ENCODE measurements around the gene C11orf58.

Gene C11orf58

DNA sequence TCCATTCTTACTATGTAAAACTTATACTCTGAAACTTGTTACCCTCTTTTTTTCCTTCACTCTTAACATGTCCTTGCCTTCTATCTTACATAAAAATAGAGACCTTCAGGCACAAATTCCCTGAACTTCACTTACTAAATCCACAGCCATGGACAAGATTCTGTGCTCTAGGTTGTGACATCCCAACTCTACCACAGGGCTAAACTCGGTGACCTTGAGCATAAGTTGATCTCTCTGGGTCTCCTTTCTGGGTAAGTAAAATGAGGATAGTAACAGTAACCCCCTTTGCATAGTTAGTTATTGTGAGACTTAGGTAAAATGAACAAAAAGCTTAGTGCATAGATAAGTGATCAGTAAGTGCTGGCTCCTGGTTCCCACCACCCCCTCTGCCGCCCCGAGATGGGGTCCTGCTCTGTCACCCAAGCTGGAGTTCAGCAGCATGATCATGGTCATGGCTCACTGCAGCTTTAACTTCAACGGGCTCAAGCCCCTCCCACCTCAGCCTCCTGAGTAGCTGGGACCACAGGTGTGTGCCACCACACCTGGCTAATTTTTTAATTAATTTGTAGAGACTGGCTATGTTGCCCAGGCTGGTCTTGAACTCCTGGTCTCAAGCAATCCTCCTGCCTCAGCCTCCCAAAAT lies 20.1 kb downstream of the C11orf58 start:
- intact Hi-C loops (cut with DNase I; ENCODE audit: low total_unique reads) = no loop called here
- no peak for DNase-seq
- H3K27ac ChIP-seq = no peak overlapping the region
- H3K9me3 ChIP-seq = no peaks in the 10 kb centered on the region
- no peak overlapping the region for H3K4me3 ChIP-seq
- H3K4me1 ChIP-seq = no peaks in the 10 kb centered on the region
- H3K36me3 ChIP-seq = peaks cover 38 to 53% (median 49%) of the 10 kb centered on the region in 3 donors
- TF ChIP-seq, protein P1, sequence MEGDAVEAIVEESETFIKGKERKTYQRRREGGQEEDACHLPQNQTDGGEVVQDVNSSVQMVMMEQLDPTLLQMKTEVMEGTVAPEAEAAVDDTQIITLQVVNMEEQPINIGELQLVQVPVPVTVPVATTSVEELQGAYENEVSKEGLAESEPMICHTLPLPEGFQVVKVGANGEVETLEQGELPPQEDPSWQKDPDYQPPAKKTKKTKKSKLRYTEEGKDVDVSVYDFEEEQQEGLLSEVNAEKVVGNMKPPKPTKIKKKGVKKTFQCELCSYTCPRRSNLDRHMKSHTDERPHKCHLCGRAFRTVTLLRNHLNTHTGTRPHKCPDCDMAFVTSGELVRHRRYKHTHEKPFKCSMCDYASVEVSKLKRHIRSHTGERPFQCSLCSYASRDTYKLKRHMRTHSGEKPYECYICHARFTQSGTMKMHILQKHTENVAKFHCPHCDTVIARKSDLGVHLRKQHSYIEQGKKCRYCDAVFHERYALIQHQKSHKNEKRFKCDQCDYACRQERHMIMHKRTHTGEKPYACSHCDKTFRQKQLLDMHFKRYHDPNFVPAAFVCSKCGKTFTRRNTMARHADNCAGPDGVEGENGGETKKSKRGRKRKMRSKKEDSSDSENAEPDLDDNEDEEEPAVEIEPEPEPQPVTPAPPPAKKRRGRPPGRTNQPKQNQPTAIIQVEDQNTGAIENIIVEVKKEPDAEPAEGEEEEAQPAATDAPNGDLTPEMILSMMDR (IDR thresholded peaks at IDR 0.05) = no peak
- H3K27me3 ChIP-seq = no peaks in the 10 kb centered on the region

DNA sequence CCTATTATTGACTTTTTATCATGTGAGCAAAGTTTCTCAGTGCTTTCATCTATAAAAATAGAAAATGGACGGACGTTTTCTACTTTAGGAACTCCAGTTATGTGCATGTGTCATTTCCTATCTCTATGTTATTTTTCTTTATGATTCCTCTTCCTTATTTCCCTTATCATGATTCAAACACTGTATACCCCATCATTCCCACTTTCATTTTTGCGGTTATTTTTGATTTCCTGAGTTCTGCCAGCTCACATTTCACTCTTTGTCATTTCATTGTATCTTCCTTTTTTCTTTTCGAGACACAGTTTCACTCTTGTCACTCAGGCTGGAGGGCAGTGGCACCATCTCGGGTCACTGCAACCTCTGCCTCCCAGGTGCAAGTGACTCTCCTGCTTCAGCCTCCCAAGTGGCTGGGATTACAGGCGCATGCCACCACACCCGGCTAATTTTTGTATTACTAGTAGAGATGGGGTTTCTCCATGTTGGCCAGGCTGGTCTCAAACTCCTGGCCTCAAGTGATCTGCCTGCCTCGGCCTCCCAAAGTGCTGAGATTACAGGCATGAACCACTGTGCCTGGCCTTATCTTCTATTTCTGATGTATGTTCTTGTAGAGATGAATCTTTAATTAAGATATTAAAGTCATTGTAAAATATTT lies 21.5 kb downstream of the C11orf58 start:
- H3K27ac ChIP-seq = no peak overlapping the region

DNA sequence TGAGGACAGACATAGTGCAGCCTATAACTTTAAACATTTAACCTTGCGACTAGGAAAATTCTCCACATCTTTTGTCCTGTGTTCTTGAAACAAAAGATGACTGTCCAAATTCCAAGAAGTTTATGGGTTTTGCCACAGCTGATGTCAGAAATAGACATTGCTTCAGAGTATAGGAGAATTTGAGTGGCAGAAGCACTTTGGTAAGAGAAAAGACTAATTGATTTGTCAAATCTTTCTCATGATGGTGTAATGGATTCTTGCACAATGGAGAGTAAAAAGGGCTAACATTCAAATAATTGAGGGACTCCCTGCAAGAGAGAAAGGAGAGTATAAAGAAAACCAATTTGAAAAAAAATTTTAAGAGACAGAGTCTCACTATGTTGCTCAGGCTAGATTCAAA lies 25.3 kb downstream of the C11orf58 start:
- intact Hi-C loops (cut with DNase I; ENCODE audit: low total_unique reads) = no loop called here
- TF ChIP-seq, protein P1 (IDR thresholded peaks at IDR 0.05) = no peak
- Histone ChIP-seq H3K4me3 (no peak overlapping the region), H3K4me1 (no peaks in the 10 kb centered on the region), H3K36me3 (peaks cover 0 to 1% (median 1%) of the 10 kb centered on the region in 3 donors), H3K27ac (no peak overlapping the region), H3K9me3 (no peaks in the 10 kb centered on the region), H3K27me3 (no peaks in the 10 kb centered on the region)
- no peak for DNase-seq

More for the DNA sequence above, 21.5 kb downstream of the C11orf58 start:
- TF ChIP-seq, protein P1 (IDR thresholded peaks at IDR 0.05) = no peak
- intact Hi-C loops (cut with DNase I; ENCODE audit: low total_unique reads) = no loop called here
- Histone ChIP-seq H3K27me3 (no peaks in the 10 kb centered on the region), H3K9me3 (no peaks in the 10 kb centered on the region), H3K4me1 (no peaks in the 10 kb centered on the region), H3K4me3 (no peak overlapping the region), H3K36me3 (peaks cover 23 to 38% (median 37%) of the 10 kb centered on the region in 3 donors)
- DNase-seq = no peak

DNA sequence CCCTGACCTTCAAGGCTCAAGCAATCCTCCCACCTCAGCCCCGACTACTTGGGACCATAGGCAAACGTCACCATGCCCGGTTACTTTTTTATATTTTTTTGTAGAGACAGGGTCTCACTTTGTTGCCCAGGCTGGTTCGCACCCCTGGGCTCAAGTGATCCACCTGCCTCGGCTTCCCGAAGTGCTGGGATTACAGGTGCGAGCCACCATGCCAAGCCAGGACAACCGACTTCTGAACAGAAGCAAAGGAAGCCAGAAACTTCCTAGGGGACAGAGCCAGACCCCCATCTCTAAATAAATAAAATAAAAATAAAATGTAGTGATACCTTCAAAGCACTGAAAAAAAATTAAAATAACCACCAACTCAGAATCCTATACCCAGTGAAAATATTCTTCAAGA lies 26.4 kb downstream of the C11orf58 start:
- TF ChIP-seq, protein P1 (IDR thresholded peaks at IDR 0.05) = no peak
- intact Hi-C loops (cut with DNase I; ENCODE audit: low total_unique reads) = no loop called here
- Histone ChIP-seq H3K36me3 (no peaks in the 10 kb centered on the region), H3K4me1 (no peaks in the 10 kb centered on the region), H3K9me3 (no peaks in the 10 kb centered on the region), H3K4me3 (no peak overlapping the region), H3K27me3 (no peaks in the 10 kb centered on the region), H3K27ac (no peak overlapping the region)
- no peak for DNase-seq

DNA sequence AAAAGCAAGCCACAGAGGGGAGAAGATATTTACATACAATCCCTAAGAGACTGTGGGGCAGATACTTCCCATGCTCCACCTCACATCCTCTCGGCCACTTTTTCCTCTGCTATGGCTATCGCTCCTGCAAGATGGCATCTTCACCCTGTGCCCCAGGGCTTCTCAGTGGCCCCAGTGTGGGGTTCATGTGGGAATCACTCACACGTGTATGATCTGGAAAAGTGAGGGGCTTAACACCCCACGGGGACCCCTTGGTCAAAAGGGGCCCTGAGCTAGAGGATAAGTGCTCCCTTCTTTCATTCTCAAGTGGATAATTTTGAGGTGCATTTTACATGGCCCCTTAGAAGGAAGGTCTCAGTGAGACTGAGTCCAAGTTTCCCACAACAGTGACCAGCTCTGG lies 28.7 kb downstream of the C11orf58 start:
- Histone ChIP-seq H3K27ac (no peak overlapping the region), H3K4me1 (no peaks in the 10 kb centered on the region), H3K36me3 (no peaks in the 10 kb centered on the region), H3K9me3 (no peaks in the 10 kb centered on the region), H3K4me3 (no peak overlapping the region), H3K27me3 (no peaks in the 10 kb centered on the region)
- TF ChIP-seq, protein P1 (IDR thresholded peaks at IDR 0.05) = no peak
- DNase-seq = no peak
- intact Hi-C loops (cut with DNase I; ENCODE audit: low total_unique reads) = no loop called here

Measured in tibial artery (tissue), 4 donors.